Nephron progenitor cell (in vitro differentiated cells): ENCODE data around the gene FIBIN.
"Not testable (repeated sequence)": the region's sequence is repeated elsewhere in the genome, so short reads cannot be mapped to it uniquely, and the experiment has no call there.

Source experiments
- DNase-seq: peaks from one replicate; pipeline ENCODE4 v3.0.0; 2021
- H3K27ac Mint-ChIP-seq: 2 replicates; pipeline ENCODE4 v1.8.0; 2021; ENCODE audit warnings: mild to moderate bottlenecking, moderate library complexity, mixed read lengths
- H3K27me3 Mint-ChIP-seq: 2 replicates; pipeline ENCODE4 v1.8.0; 2021; ENCODE audit warnings: mild to moderate bottlenecking, low read depth, mixed read lengths; ENCODE audit not compliant: poor library complexity
- H3K36me3 Mint-ChIP-seq: 2 replicates; pipeline ENCODE4 v1.8.0; 2021; ENCODE audit warnings: low read depth, mixed read lengths
- H3K4me1 Mint-ChIP-seq: 2 replicates; pipeline ENCODE4 v1.8.0; 2021; ENCODE audit warnings: mixed read lengths
- H3K4me3 Mint-ChIP-seq: 2 replicates; pipeline ENCODE4 v1.8.0; 2021; ENCODE audit warnings: mild to moderate bottlenecking, moderate library complexity, mixed read lengths
- H3K9me3 Mint-ChIP-seq: 2 replicates; pipeline ENCODE4 v1.8.0; 2021; ENCODE audit warnings: mild to moderate bottlenecking, moderate library complexity, mixed read lengths
- CTCF ChIP-seq: fragments of 200-600 bp; sonication (generic); IDR thresholded peaks from 2 replicates; pipeline ENCODE4 v1.5.0; 2021; ENCODE audit warnings: antibody characterized with exemption

The FIBIN gene

DNA sequence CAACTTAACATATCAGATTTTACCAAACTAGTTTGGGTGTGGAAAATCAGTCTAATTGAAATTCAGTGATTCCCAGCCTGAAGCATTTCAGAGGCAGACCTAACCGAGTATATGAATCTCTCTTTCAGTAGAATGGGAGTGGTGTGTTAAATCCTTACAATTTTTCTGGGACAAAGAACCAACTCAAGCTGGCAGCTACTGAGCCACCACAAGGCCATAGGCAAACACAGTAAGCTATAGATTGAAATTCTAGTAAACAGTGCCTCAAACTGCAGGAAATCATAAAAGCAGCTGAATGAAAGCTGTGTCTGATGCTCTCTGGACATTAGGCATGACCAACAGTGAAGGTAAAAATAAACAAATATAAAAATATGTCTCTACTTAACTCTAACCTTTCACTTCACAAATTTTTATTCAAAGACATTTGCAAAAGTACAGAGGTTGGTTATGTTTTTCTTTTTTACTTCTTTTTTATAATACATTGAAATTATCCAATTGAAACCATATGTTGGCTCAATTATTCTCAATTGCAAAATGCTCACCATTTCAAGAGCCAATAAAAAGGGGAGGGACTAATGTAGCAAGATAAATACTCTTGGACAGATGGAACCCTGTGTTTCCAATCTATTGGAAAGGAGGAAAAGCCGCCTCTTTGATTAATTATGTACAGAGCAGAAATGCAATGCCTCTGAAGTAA lies 35.8 kb upstream of the FIBIN start:
- Mint-ChIP-seq H3K4me3 (no peak overlapping the region), H3K4me1 (no peaks in the 10 kb centered on the region), H3K36me3 (no peaks in the 10 kb centered on the region), H3K27me3 (peaks cover 6% of the 10 kb centered on the region), H3K9me3 (no peaks in the 10 kb centered on the region), H3K27ac (no peak overlapping the region)
- no peak for TF ChIP-seq CTCF
- no peak for DNase-seq

DNA sequence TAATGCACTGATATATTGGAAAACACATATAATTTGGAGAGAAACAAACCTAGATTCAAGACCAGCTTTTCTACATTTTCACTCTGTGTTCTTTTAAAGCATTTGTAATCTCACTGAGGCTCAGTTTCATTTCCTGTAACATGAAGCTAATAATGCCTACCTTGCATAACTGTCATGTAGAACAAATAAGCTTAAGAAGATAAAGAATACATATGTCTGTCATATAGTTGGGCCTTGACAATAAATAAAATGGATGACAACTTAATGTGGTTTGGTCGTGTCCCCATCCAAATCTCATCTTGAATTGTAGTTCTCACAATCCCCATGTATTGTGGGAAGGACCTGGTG lies 35.2 kb upstream of the FIBIN start:
- Mint-ChIP-seq H3K4me1 (no peaks in the 10 kb centered on the region), H3K36me3 (no peaks in the 10 kb centered on the region), H3K27ac (no peak overlapping the region), H3K27me3 (peaks cover 3% of the 10 kb centered on the region), H3K4me3 (no peak overlapping the region), H3K9me3 (no peaks in the 10 kb centered on the region)
- no peak for TF ChIP-seq CTCF
- no peak for DNase-seq

- Mint-ChIP-seq H3K4me1 (peaks cover 5% of the 10 kb centered on the region), H3K4me3 (no peak overlapping the region), H3K27ac (no peak overlapping the region), H3K36me3 (peaks cover 5% of the 10 kb centered on the region), H3K9me3 (peaks cover 14% of the 10 kb centered on the region), H3K27me3 (peaks cover 3% of the 10 kb centered on the region)
- no peak for TF ChIP-seq CTCF
- DNase-seq: no peak
Observed at GRCh38 chr11:26960281-26960680, 33.6 kb upstream of the FIBIN start.

DNA sequence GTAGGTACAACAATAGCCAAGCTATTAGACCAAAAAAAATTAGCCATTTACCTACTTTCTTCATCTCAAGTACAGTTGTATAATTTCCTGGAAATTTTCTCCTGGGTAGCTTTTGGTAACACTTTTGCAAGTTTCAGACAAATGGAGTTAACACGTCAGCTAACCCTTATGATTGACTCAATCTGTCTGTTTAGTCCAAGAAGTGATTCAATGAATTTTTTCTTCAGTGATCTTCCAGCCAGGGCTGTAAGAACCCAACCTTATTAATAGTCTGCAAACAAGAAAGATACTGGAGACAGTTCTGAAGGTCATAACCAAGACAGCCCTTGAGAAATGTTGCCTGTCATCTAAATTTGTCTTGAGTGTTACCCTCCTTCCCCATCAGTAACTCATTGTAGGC lies 30.1 kb upstream of the FIBIN start:
- Mint-ChIP-seq H3K4me3 (no peak overlapping the region), H3K27ac (no peak overlapping the region), H3K9me3 (peaks cover 15% of the 10 kb centered on the region), H3K27me3 (peaks cover 3% of the 10 kb centered on the region), H3K4me1 (peaks cover 5% of the 10 kb centered on the region), H3K36me3 (peaks cover 5% of the 10 kb centered on the region)
- no peak for DNase-seq
- no peak for TF ChIP-seq CTCF

GRCh38 chr11:26964339-26964738 lies 29.6 kb upstream of the FIBIN start:
- Mint-ChIP-seq H3K27ac (no peak overlapping the region), H3K27me3 (no peaks in the 10 kb centered on the region), H3K4me1 (peaks cover 5% of the 10 kb centered on the region), H3K4me3 (peak overlapping the region; percentile 67), H3K9me3 (peaks cover 15% of the 10 kb centered on the region), H3K36me3 (peaks cover 5% of the 10 kb centered on the region)
- no peak for TF ChIP-seq CTCF
- no peak for DNase-seq

DNA sequence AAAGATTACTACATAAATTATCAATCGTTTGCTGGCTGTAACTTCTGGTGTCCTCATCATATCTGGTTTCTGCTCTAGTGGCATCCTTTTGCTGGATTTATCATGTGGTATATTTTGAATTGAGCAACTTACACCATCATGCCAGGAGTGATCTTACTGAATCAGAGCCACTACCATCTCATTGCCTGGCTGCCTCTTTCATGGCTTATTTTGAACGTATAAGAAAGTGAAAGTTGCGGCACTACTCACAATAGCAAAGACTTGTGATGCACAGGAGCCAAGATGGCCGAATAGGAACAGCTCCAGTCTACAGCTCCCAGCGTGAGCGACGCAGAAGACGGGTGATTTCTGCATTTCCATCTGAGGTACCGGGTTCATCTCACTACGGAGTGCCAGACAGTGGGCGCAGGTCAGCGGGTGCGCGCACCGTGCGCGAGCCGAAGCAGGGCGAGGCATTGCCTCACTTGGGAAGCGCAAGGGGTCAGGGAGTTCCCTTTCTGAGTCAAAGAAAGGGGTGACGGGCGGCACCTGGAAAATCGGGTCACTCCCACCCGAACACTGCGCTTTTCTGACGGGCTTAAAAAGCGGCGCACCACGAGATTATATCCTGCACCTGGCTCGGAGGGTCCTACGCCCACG lies 28.9 kb upstream of the FIBIN start:
- Mint-ChIP-seq H3K9me3 (peaks cover 15% of the 10 kb centered on the region), H3K27ac (peak overlapping the region; percentile 85), H3K4me3 (peak overlapping the region; percentile 67)
- H3K27me3 Mint-ChIP-seq, H3K36me3 Mint-ChIP-seq, DNase-seq, H3K4me1 Mint-ChIP-seq: not testable (repeated sequence)
